ENCODE data around the gene CDH8. TPM values are rescaled to one million over a fixed set of nuclear protein-coding genes. Genes with fewer than 3 reads are reported as not detected.

CDH8 gene
- total and polyA plus RNA-seq, 2 donors (not counting 3 experiments of a cell fraction or from before 2014, with no cell fraction given), result not detected

DNA sequence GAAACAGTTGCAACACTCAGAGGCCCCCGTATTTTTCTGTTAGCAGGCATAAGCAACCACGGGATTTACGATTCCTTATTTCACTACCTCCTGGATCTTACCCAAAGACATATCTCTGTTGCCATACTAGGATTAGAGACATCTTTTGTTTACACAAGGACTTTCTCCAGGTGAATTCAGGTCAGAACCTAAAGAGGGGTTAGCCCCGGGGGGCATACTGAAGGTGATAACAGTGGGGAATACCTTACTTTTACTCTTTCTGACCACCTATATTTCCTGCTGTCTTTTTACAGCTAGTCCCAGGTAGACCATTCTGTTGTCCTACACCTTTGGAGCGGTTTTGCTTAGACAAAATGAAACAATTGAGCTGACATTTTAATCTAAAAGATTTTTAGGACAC lies 27.9 kb upstream of the CDH8 start:
- H3K4me3 ChIP-seq (replicated peaks in 1 of 3; ENCODE audit: insufficient read depth in 1 of 3, low read depth in 1 of 3, low read length in 3 of 3), result no peak overlapping the region
- no peak overlapping the region for H3K9ac ChIP-seq (replicated peaks; ENCODE audit: extremely low read depth, insufficient read depth, low read length)
- H3K4me2 ChIP-seq (ENCODE audit: insufficient read depth, low read length), result no peak overlapping the region
- no peaks in the 10 kb centered on the region for H3K36me3 ChIP-seq (ENCODE audit: control insufficient read depth in 2 of 2, extremely low read depth in 1 of 2, insufficient read depth in 2 of 2, low read length in 2 of 2)
- FAIRE-seq, result no peak
- H3K27me3 ChIP-seq (ENCODE audit: control insufficient read depth in 2 of 2, insufficient read depth in 2 of 2, low read length in 2 of 2), result no peaks in the 10 kb centered on the region
- no peaks in the 10 kb centered on the region for H3K4me1 ChIP-seq (ENCODE audit: control insufficient read depth, extremely low read depth, insufficient read depth, low read length)
- dilution Hi-C loops (cut with MboI; ENCODE audit: extremely low pct_ligation_motif_present, low sequenced_read_pairs) (no loop called here), intact Hi-C loops (cut with micrococcal nuclease) (no loop called here)
- H3K79me2 ChIP-seq (ENCODE audit: control insufficient read depth, insufficient read depth, low read length), result no peaks in the 10 kb centered on the region
- TF ChIP-seq JUN (IDR thresholded peaks at IDR 0.05; ENCODE audit: borderline replicate concordance, insufficient read depth, insufficient read length, low read depth) (no peak), POLR2A (IDR thresholded peaks at IDR 0.05; ENCODE audit: low read depth, low read length) (no peak), FOS (IDR thresholded peaks at IDR 0.05; ENCODE audit: borderline replicate concordance, insufficient read depth, low read length) (no peak), EZH2 (IDR thresholded peaks at IDR 0.05; ENCODE audit: borderline replicate concordance, low read depth, low read length, severe bottlenecking) (no peak), GATA2 (IDR thresholded peaks at IDR 0.05; ENCODE audit: insufficient read depth, insufficient read length, low read depth, low read length) (no peak), MYC (IDR thresholded peaks at IDR 0.05; ENCODE audit: low read depth, low read length) (no peak), POLR2AphosphoS5 (IDR thresholded peaks at IDR 0.05; ENCODE audit: insufficient read depth, low read depth, low read length) (no peak)
- TF ChIP-seq, protein P1, sequence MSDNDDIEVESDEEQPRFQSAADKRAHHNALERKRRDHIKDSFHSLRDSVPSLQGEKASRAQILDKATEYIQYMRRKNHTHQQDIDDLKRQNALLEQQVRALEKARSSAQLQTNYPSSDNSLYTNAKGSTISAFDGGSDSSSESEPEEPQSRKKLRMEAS (IDR thresholded peaks at IDR 0.05; ENCODE audit: insufficient read depth, insufficient read length), result no peak
- TF ChIP-seq, protein P2, sequence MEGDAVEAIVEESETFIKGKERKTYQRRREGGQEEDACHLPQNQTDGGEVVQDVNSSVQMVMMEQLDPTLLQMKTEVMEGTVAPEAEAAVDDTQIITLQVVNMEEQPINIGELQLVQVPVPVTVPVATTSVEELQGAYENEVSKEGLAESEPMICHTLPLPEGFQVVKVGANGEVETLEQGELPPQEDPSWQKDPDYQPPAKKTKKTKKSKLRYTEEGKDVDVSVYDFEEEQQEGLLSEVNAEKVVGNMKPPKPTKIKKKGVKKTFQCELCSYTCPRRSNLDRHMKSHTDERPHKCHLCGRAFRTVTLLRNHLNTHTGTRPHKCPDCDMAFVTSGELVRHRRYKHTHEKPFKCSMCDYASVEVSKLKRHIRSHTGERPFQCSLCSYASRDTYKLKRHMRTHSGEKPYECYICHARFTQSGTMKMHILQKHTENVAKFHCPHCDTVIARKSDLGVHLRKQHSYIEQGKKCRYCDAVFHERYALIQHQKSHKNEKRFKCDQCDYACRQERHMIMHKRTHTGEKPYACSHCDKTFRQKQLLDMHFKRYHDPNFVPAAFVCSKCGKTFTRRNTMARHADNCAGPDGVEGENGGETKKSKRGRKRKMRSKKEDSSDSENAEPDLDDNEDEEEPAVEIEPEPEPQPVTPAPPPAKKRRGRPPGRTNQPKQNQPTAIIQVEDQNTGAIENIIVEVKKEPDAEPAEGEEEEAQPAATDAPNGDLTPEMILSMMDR (IDR thresholded peaks at IDR 0.05; ENCODE audit: extremely low read depth in 1 of 2, insufficient read depth in 1 of 2, low read depth in 1 of 2, low read length in 2 of 2), result no peak
- peaks cover 2% of the 10 kb centered on the region for H3K9me3 ChIP-seq (replicated peaks; ENCODE audit: control insufficient read depth, insufficient read depth, low read length)
- no peak overlapping the region for H3K27ac ChIP-seq (ENCODE audit: insufficient read depth, low read depth, low read length)
- no peak overlapping the region for H2AFZ ChIP-seq (ENCODE audit: low read depth, low read length)
- H4K20me1 ChIP-seq (replicated peaks; ENCODE audit: control insufficient read depth, extremely low read depth, insufficient read depth, low read length), result no peaks in the 10 kb centered on the region
- CTCF ChIA-PET, result no interaction called here
- no TSS peak for BruUV-seq (replicated peaks)
- POLR2A ChIA-PET, result no interaction called here
- H3K9me1 ChIP-seq (replicated peaks; ENCODE audit: control insufficient read depth, extremely low read depth, insufficient read depth, low read length), result no peaks in the 10 kb centered on the region
- no peak for DNase-seq (ENCODE audit: low read depth, low spot score)
